Breast epithelium (tissue), 3 donors: ENCODE measurements around the gene PKN1.

Experiments used
- CTCF ChIP-seq, 3 donors: fragments of 450-650 bp; IDR thresholded peaks; one replicate each; pipeline ENCODE4 v1.5.1; 2016 to 2017; ENCODE audit warnings: antibody characterized with exemption in 3 of 3, mild to moderate bottlenecking in 3 of 3, moderate library complexity in 3 of 3
- POLR2AphosphoS5 ChIP-seq, 3 donors: sonication (generic); formaldehyde crosslinking; IDR thresholded peaks; one replicate each; pipeline ENCODE4 v1.6.1; 2017; ENCODE audit warnings: antibody characterized with exemption in 3 of 3

DNA sequence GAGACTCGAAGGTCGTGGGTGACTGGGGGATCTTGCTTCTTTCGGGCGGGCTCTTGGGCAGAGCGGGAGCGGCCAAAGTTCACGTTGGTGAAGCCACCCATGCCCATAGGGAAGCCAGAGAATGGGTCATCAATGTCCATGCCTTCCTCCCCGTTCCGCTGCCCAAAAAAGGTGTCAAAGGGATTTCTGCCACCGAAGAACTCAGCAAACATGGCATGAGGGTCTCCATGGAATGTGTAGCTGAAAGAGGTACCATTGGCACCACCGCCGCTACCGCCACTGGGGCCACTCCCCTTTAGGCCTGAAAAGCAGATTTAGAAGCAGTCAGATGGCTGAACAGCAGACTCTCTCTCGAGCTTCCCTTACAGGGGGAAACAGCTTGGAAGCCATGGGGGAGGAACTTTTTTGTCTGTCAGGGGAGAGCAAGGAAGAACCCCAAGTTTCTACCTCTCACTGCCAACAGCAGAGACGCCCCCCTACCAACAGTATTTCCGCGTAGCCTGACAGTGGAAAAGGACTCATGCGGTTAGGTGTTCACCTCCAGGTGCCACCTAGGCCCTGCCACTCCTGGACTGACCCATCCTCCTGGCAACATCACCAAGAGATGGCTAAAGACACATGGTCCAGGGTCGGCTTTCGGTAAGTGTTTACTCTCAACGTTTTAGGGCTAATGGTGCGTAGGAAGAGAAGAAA lies 83.8 kb downstream of the PKN1 start:
- no peak for TF ChIP-seq CTCF (IDR thresholded peaks at IDR 0.05)
- TF ChIP-seq POLR2AphosphoS5 (IDR thresholded peaks at IDR 0.05) = peak in 2 of 3 donors; percentile 10 to 14
